ENCODE data around the gene BPHL. TPM values are rescaled to one million over a fixed set of nuclear protein-coding genes. Genes with fewer than 3 reads are reported as not detected.
"Not testable (repeated sequence)": the region's sequence is repeated elsewhere in the genome, so short reads cannot be mapped to it uniquely, and the experiment has no call there.

Gene BPHL
- total RNA-seq, 6 experiments from 2014 or later, result 9.3 to 14.6 (median 11.9) TPM

DNA sequence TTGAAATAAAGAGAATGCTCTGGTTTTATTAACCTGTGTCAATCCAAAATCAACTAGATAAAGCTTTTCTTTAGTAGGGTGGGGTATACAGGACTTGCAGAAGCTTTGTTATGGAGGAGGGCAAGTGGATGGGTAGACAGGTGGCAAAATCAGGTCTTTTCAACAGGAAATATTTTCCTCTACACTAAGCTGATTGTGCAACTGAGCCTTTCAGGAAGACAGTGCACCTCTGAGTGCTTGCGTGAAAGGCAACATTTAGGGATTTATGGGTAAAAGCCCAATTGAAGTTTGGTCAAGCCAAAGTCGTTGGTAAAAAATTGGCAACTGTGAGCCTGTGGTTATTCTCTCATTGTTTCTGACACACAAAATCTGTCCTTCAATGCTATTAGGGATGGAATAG is 62.6 kb downstream of the BPHL start:
- no peak overlapping the region for H3K4me3 Mint-ChIP-seq
- no peaks in the 10 kb centered on the region for H3K36me3 Mint-ChIP-seq (ENCODE audit: low read depth)
- H3K9me3 Mint-ChIP-seq, result no peaks in the 10 kb centered on the region
- no peak overlapping the region for H3K27ac Mint-ChIP-seq
- DNase-seq, result no peak
- peaks cover 9% of the 10 kb centered on the region for H3K4me1 Mint-ChIP-seq (ENCODE audit: low read depth)
- TF ChIP-seq, protein P1, sequence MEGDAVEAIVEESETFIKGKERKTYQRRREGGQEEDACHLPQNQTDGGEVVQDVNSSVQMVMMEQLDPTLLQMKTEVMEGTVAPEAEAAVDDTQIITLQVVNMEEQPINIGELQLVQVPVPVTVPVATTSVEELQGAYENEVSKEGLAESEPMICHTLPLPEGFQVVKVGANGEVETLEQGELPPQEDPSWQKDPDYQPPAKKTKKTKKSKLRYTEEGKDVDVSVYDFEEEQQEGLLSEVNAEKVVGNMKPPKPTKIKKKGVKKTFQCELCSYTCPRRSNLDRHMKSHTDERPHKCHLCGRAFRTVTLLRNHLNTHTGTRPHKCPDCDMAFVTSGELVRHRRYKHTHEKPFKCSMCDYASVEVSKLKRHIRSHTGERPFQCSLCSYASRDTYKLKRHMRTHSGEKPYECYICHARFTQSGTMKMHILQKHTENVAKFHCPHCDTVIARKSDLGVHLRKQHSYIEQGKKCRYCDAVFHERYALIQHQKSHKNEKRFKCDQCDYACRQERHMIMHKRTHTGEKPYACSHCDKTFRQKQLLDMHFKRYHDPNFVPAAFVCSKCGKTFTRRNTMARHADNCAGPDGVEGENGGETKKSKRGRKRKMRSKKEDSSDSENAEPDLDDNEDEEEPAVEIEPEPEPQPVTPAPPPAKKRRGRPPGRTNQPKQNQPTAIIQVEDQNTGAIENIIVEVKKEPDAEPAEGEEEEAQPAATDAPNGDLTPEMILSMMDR (IDR thresholded peaks at IDR 0.05), result no peak
- H3K27me3 Mint-ChIP-seq (ENCODE audit: insufficient read depth), result peaks cover 41% of the 10 kb centered on the region

DNA sequence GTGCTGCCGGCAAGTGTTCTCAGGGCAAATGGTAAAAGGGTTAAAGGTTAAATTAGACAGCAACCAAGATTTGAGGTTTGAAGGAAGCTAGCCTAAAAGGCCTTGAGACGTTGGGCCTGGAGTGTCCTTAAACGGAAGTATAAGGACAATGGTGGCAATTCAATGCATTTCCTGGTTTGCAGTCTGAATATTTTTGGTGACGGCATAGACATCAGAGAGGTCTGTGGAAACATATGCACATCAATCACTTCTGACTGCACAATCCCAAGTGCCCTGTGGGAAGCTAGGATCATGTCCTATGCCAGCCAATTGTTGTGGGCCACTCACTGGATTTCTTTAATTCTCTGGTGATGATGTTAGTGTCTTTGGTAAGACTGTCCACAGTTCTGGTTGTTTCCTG is 64.6 kb downstream of the BPHL start:
- no peaks in the 10 kb centered on the region for H3K4me1 Mint-ChIP-seq (ENCODE audit: low read depth)
- no peak overlapping the region for H3K4me3 Mint-ChIP-seq
- no peaks in the 10 kb centered on the region for H3K36me3 Mint-ChIP-seq (ENCODE audit: low read depth)
- no peak for DNase-seq
- TF ChIP-seq, protein P1 (IDR thresholded peaks at IDR 0.05), result no peak
- no peak overlapping the region for H3K27ac Mint-ChIP-seq
- H3K9me3 Mint-ChIP-seq, result no peaks in the 10 kb centered on the region
- peaks cover 41% of the 10 kb centered on the region for H3K27me3 Mint-ChIP-seq (ENCODE audit: insufficient read depth)

DNA sequence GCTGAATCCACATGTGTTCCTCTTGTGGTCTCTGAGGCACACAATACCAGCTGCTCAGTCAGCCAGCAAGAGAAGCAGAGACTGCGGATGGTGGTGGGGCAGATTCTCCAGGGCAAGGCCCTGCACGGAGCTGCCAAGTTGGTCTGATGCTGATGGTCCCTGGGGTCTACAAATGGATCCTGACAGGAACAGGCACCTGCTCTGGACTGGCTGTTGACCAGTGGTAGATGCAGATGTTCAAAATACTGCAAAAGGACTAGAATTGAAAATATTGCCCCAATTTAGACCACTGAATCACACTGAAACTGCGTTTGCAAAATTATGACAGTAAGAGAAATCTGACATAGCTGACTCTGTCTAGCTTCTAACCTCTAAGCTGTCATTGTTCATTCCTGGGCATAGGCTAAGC is 68.5 kb downstream of the BPHL start:
- no peak overlapping the region for H3K4me3 Mint-ChIP-seq
- DNase-seq, result no peak
- no peaks in the 10 kb centered on the region for H3K9me3 Mint-ChIP-seq
- peaks cover 32% of the 10 kb centered on the region for H3K27me3 Mint-ChIP-seq (ENCODE audit: insufficient read depth)
- H3K4me1 Mint-ChIP-seq (ENCODE audit: low read depth), result no peaks in the 10 kb centered on the region
- TF ChIP-seq, protein P1 (IDR thresholded peaks at IDR 0.05), result no peak
- peaks cover 3% of the 10 kb centered on the region; the same call in 1 of the 2 replicates for H3K36me3 Mint-ChIP-seq (ENCODE audit: low read depth)
- H3K27ac Mint-ChIP-seq, result no peak overlapping the region

DNA sequence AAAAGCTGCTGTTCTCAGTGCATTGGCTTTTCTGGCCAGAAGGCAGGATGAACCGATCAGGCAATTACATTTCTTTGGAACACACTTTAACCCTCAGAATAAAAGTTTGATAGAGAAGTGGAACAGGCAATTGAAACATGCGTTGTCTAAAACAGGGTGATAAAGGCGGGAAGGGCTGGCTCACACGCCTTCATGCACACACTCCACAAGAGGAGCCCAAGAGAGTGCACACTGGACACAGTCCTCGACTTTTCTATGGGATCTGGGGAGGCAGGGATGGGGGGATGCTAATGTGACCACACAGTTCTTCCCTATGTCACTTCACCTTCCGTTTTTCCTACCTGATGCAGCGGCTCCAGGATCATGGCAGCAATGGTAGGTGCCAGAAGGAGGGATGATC is 69.8 kb downstream of the BPHL start:
- no peaks in the 10 kb centered on the region for H3K9me3 Mint-ChIP-seq
- DNase-seq, result no peak
- no peak overlapping the region for H3K4me3 Mint-ChIP-seq
- TF ChIP-seq, protein P1 (IDR thresholded peaks at IDR 0.05), result no peak
- H3K27ac Mint-ChIP-seq, result no peak overlapping the region
- H3K36me3 Mint-ChIP-seq (ENCODE audit: low read depth), result peaks cover 3% of the 10 kb centered on the region; the same call in 1 of the 2 replicates
- H3K4me1 Mint-ChIP-seq (ENCODE audit: low read depth), result no peaks in the 10 kb centered on the region
- peaks cover 27% of the 10 kb centered on the region for H3K27me3 Mint-ChIP-seq (ENCODE audit: insufficient read depth)

DNA sequence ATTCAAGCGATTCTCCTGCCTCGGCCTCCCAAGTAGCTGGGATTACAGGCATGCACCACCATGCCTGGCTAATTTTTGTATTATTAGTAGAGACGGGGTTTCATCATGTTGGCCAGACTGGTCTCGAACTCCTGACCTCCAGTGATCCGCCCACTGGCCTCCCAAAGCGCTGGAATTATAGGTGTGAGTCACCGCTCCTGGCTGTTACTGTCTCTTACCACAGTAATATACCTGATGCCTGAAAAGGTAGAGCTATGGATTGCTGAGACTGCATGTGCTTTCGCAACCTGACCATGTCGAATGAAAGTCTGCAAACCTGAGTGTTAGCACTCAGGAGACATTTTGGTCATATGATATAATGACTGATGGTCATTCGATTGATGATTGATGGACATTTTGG is 70.7 kb downstream of the BPHL start:
- H3K36me3 Mint-ChIP-seq (ENCODE audit: low read depth); H3K9me3 Mint-ChIP-seq; DNase-seq; H3K27ac Mint-ChIP-seq; H3K4me1 Mint-ChIP-seq (ENCODE audit: low read depth); H3K4me3 Mint-ChIP-seq: not testable (repeated sequence)
- H3K27me3 Mint-ChIP-seq (ENCODE audit: insufficient read depth), result peaks cover 21% of the 10 kb centered on the region

DNA sequence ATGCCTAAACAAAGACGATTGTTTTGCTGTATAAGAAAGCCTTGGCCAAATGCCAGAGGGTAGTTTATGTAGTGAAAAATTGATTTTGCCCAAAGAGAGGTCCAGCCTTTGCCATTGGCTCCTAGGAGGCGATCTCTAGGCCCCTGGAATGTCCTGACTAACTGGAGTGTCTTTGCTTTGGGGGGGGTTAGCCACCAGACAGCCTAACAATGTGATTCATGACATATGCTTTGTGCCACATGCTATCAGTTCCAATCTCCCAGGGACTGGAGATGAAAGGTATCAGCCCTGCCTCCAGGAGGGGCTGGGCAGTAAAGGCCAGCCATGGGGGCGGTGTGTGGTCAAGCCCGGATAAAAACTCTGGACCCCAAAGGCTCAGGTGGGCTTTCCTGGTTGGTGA is 71.5 kb downstream of the BPHL start:
- no peak overlapping the region for H3K27ac Mint-ChIP-seq
- H3K4me1 Mint-ChIP-seq (ENCODE audit: low read depth), result no peaks in the 10 kb centered on the region
- no peak overlapping the region for H3K4me3 Mint-ChIP-seq
- TF ChIP-seq, protein P1 (IDR thresholded peaks at IDR 0.05), result no peak
- DNase-seq, result no peak
- H3K9me3 Mint-ChIP-seq, result no peaks in the 10 kb centered on the region
- H3K36me3 Mint-ChIP-seq (ENCODE audit: low read depth), result peaks cover 3% of the 10 kb centered on the region; the same call in 1 of the 2 replicates
- H3K27me3 Mint-ChIP-seq (ENCODE audit: insufficient read depth), result peaks cover 15% of the 10 kb centered on the region

All from HFFc6 (cell line).